Measurements from ENCODE around the gene PADI1. TPM values are rescaled to one million over a fixed set of nuclear protein-coding genes. Genes with fewer than 3 reads are reported as not detected.
A peak's percentile ranks its signal among the peaks of the same experiment; 100 is the strongest.

Gene PADI1
- total and polyA plus RNA-seq, 2 of the 8 experiments (the other 6 are each of a cell fraction or from before 2014, with no cell fraction given) = 0.20 to 0.30 TPM

DNA sequence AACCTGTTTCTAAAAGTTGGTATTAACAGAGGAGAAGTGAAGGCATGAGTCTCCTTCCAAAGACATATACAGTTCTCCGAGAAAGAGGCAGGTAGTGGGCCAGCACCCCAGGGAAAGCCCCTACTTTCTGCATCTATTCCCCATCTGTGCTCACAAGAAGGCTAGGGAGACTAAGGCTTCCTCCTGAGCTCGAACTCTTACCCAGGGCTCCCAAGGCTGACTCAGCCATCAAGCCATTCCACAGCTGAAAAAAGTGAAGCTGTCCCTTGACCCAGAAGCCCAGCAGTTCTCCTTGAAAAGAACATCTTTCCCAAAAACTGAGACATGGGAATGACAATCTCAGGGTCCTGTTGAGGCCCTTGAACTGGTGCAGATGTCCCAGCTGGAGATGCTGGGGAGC is 42.0 kb downstream of the PADI1 start:
- H3K79me2 ChIP-seq (ENCODE audit: control insufficient read depth in 1 of 2, insufficient read depth in 2 of 2, low read length in 2 of 2) = no peaks in the 10 kb centered on the region
- H3K23me2 ChIP-seq (ENCODE audit: low read depth, low read length) = no peaks in the 10 kb centered on the region
- no peak overlapping the region for H2AK5ac ChIP-seq (ENCODE audit: low read depth, low read length)
- no peak for DNase-seq (ENCODE audit: low read depth in 1 of 2, low spot score in 2 of 2)
- no peak overlapping the region; the same call in 1 of the 2 replicates for H2BK20ac ChIP-seq (ENCODE audit: low read length)
- no peak overlapping the region for H2AFZ ChIP-seq (ENCODE audit: low read length)
- H3K23ac ChIP-seq (ENCODE audit: insufficient read length) = no peak overlapping the region
- H3K4me3 ChIP-seq (ENCODE audit: extremely low read depth in 1 of 4, insufficient read depth in 2 of 4, low read depth in 3 of 4, low read length in 4 of 4) = no peak overlapping the region
- H2BK12ac ChIP-seq (ENCODE audit: low read depth, low read length) = 0 out of 2 replicates have a peak overlapping the region, but pooled peaks have one; percentile 14
- whole genome bisulfite sequencing, 2 experiments (ENCODE audit: extremely low coverage in 1 of 2, insufficient coverage in 1 of 2, insufficient read length in 1 of 2, insufficient replicate concordance in 2 of 2, low coverage in 1 of 2, low lambda C conversion rate in 2 of 2, missing lambda C conversion rate in 1 of 2) = 87% methylated on average over 2 of the region's 2 CpGs; no CpG with 5 or more reads in 1 of the 2 experiments
- no peak overlapping the region for H3K4me2 ChIP-seq (ENCODE audit: insufficient read depth in 1 of 2, low read depth in 2 of 2, low read length in 2 of 2)
- H2BK15ac ChIP-seq (ENCODE audit: low read length) = no peak overlapping the region
- CTCF ChIA-PET (ENCODE audit: partially characterized antibody) = interaction anchor here (1.0 to 5.1 kb wide), 12 partner anchors 9 to 187 kb away, joined by 3 to 29 read pairs (median 4); no protein-coding TSS in a partner anchor
- POLR2A ChIA-PET (ENCODE audit: partially characterized antibody) = no interaction called here
- no peak overlapping the region for H3K4ac ChIP-seq (replicated peaks; ENCODE audit: insufficient read length, low read depth, low read length)
- H3K36me3 ChIP-seq (ENCODE audit: control insufficient read depth in 2 of 4, insufficient read depth in 4 of 4, low read length in 3 of 4) = no peaks in the 10 kb centered on the region
- no peak overlapping the region for H4K8ac ChIP-seq (ENCODE audit: extremely low read depth, insufficient read depth, low read length)
- H3K27me3 ChIP-seq (replicated peaks in 1 of 4; ENCODE audit: control insufficient read depth in 3 of 4, extremely low read depth in 1 of 4, insufficient read depth in 3 of 4, low read length in 3 of 4) = no peaks in the 10 kb centered on the region
- no peak overlapping the region for H3K56ac ChIP-seq (replicated peaks; ENCODE audit: insufficient read length, low read depth, low read length)
- no peak overlapping the region for H4K5ac ChIP-seq (ENCODE audit: insufficient read length, low read depth, low read length)
- H3K14ac ChIP-seq (ENCODE audit: insufficient read length) = no peak overlapping the region
- no peaks in the 10 kb centered on the region for H3K9me3 ChIP-seq (ENCODE audit: insufficient read depth in 2 of 2, low read depth in 1 of 2, low read length in 1 of 2)
- no peak overlapping the region for H2BK120ac ChIP-seq (replicated peaks; ENCODE audit: low read depth, low read length)
- H4K91ac ChIP-seq (replicated peaks; ENCODE audit: insufficient read length, low read length) = no peak overlapping the region
- no peak overlapping the region for H3K27ac ChIP-seq (ENCODE audit: low read depth, low read length)
- H2BK5ac ChIP-seq (ENCODE audit: low read depth, low read length) = no peak overlapping the region
- H3K79me1 ChIP-seq (ENCODE audit: low read depth, low read length) = no peaks in the 10 kb centered on the region
- FAIRE-seq = no peak
- H3K9ac ChIP-seq (replicated peaks in 1 of 4; ENCODE audit: extremely low read depth in 1 of 4, low read depth in 3 of 4, low read length in 3 of 4) = no peak overlapping the region
- no peaks in the 10 kb centered on the region for H4K20me1 ChIP-seq (replicated peaks in 1 of 2; ENCODE audit: control insufficient read depth in 1 of 2, insufficient read depth in 2 of 2, low read length in 2 of 2)
- H3K4me1 ChIP-seq (replicated peaks in 1 of 4; ENCODE audit: control insufficient read depth in 3 of 4, insufficient read depth in 4 of 4, low read length in 3 of 4) = peaks cover 0 to 12% (median 2%) of the 10 kb centered on the region in 4 experiments; a peak in 2 of 7 replicates
- no peak for TF ChIP-seq SIN3A (conservative IDR thresholded peaks at IDR 0.05 in 1 of 2, IDR thresholded peaks at IDR 0.05 in 1 of 2; ENCODE audit: low read depth in 1 of 2, low read length in 2 of 2)
- no peak for TF ChIP-seq GTF2F1 (IDR thresholded peaks at IDR 0.05; ENCODE audit: borderline replicate concordance, low read depth, low read length)
- TF ChIP-seq EZH2 (IDR thresholded peaks at IDR 0.05; ENCODE audit: low read depth, low read length, severe bottlenecking) = no peak
- no peak overlapping the region for H3K18ac ChIP-seq (ENCODE audit: extremely low read depth, low read length)
